ENCODE results near the gene DNTT. TPM values are rescaled to one million over a fixed set of nuclear protein-coding genes. Genes with fewer than 3 reads are reported as not detected.

DNTT gene
- total and polyA plus RNA-seq, 2 of the 13 experiments (the other 11 are each of a cell fraction or from before 2014, with no cell fraction given) = not detected

GRCh38 chr10:96280859-96281258 is 23.4 kb upstream of the DNTT start:
- 0% methylated on average over 2 of the region's 2 CpGs for WGBS (ENCODE audit: low lambda C conversion rate)
- H3K9ac ChIP-seq (ENCODE audit: insufficient read depth, low read depth, low read length) = no peak overlapping the region
- in situ Hi-C loops (cut with HindIII; ENCODE audit: extremely low pct_ligation_motif_present, low pct_unique_long_range_greater_than_20kb) = no loop called here
- no peaks in the 10 kb centered on the region for H3K9me3 ChIP-seq (ENCODE audit: low read length)
- no peaks in the 10 kb centered on the region for H3K4me1 ChIP-seq (ENCODE audit: insufficient read depth, low read length)
- intact Hi-C loops (cut with micrococcal nuclease; ENCODE audit: unreplicated experiment) = no loop called here
- no peaks in the 10 kb centered on the region for H3K36me3 ChIP-seq (replicated peaks in 1 of 2; ENCODE audit: control insufficient read depth in 1 of 2, insufficient read depth in 2 of 2, low read length in 2 of 2)
- H3K4me2 ChIP-seq (ENCODE audit: low read depth, low read length) = no peak overlapping the region
- no peak overlapping the region for H2AFZ ChIP-seq (ENCODE audit: low read length)
- no peak overlapping the region for H3K27ac ChIP-seq (ENCODE audit: extremely low read length, insufficient read depth, low read length)
- TF ChIP-seq TAF1 (CRISPR knock-in tag; IDR thresholded peaks at IDR 0.05) = no peak
- TF ChIP-seq MYC (CRISPR knock-in tag; IDR thresholded peaks at IDR 0.05; ENCODE audit: borderline replicate concordance) = no peak
- no peak for TF ChIP-seq SIX4 (CRISPR knock-in tag; IDR thresholded peaks at IDR 0.05)
- no peak for TF ChIP-seq ZNF512 (CRISPR knock-in tag; IDR thresholded peaks at IDR 0.05)
- TF ChIP-seq ZNF30 (CRISPR knock-in tag; IDR thresholded peaks at IDR 0.05) = no peak
- TF ChIP-seq ONECUT2 (CRISPR knock-in tag; IDR thresholded peaks at IDR 0.05) = no peak
- TF ChIP-seq YY1 (IDR thresholded peaks at IDR 0.05; ENCODE audit: insufficient read depth, insufficient replicate concordance, low read depth, low read length) = no peak
- TF ChIP-seq ZNF3 (CRISPR knock-in tag; IDR thresholded peaks at IDR 0.05) = no peak
- TF ChIP-seq ZKSCAN5 (CRISPR knock-in tag; IDR thresholded peaks at IDR 0.05) = no peak
- TF ChIP-seq MAFF (IDR thresholded peaks at IDR 0.05; ENCODE audit: low read depth, low read length) = no peak
- no peak for TF ChIP-seq ZNF33B (CRISPR knock-in tag; IDR thresholded peaks at IDR 0.05)
- ATAC-seq (no peak), FAIRE-seq (no peak), DNase-seq (ENCODE audit: low spot score) (no peak)
- no peaks in the 10 kb centered on the region for H3K79me2 ChIP-seq (ENCODE audit: insufficient read depth, low read length)
- ChIA-PET POLR2A (no interaction called here), CTCF (ENCODE audit: low intra/inter-chr PET ratio, low total read pairs) (no interaction called here)
- no peaks in the 10 kb centered on the region for H3K27me3 ChIP-seq (ENCODE audit: control insufficient read depth in 1 of 2, insufficient read depth in 2 of 2, low read length in 2 of 2)
- no TSS peak for BruUV-seq (replicated peaks)
- no peaks in the 10 kb centered on the region for H4K20me1 ChIP-seq (ENCODE audit: insufficient read depth, low read length)
- H3K4me3 ChIP-seq (replicated peaks in 1 of 3; ENCODE audit: insufficient read depth in 1 of 3, low read depth in 2 of 3, low read length in 3 of 3) = no peak overlapping the region
